Kidney tubule cell (primary cell): ENCODE data around the gene ANK2.
A peak's percentile ranks its signal among the peaks of the same experiment; 100 is the strongest.

Experiments
- DNase-seq: peaks from one replicate; pipeline ENCODE4 v3.0.0-alpha.2; 2018; ENCODE audit warnings: low spot score

ANK2 gene

GRCh38 chr4:113094802-113095201, 45.3 kb downstream of the ANK2 start:
- DNase-seq = peak; percentile 31

GRCh38 chr4:113101669-113102068, 52.2 kb downstream of the ANK2 start:
- peak; percentile 67 for DNase-seq

- DNase-seq = no peak
These were observed 54.1 kb downstream of the ANK2 start for GRCh38 chr4:113103556-113103955.

DNA sequence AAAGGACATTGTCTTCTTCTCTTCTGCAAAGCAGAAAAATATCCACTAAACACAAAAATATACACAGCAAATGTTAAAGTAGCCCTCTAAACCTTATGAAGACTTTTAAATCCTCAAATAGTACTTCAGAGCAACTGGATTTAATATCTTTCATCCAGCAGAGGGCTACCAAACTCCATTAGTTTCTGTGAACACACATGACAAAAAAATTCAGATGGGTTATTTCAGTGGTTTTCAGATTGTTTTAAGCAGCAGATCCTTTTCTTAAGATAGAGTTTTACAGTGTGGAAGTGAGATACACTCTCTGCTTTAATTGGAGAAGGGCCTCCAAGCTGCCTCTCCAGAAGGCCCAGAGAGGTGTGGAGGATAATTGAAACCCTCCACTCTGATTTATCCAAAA, 56.7 kb downstream of the ANK2 start:
- DNase-seq = peak; percentile 51

GRCh38 chr4:113109106-113109718, 59.8 kb downstream of the ANK2 start:
- DNase-seq = no peak

GRCh38 chr4:113112338-113112978, 63.0 kb downstream of the ANK2 start:
- DNase-seq = no peak

- DNase-seq = no peak
These were observed 63.7 kb downstream of the ANK2 start for GRCh38 chr4:113113151-113113550.

DNA sequence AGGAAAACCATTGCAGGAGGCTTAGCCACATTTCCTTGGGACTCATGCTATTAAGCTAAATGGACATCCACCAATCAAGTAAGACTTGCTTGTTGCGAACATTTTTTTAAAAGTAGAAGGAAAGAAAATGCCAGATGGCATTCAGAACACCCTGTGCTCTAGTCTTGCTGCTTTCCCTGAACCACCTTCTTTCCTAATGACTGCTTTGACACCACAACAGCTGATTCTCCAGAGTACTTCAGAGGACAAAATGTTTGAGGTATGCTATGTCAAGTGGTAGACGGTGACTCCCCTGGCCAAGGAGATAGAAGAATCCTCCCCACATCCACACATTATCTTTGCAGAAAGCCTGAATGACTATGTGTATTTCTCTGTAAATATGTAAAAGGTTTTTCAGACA, 65.4 kb downstream of the ANK2 start:
- DNase-seq = no peak

DNA sequence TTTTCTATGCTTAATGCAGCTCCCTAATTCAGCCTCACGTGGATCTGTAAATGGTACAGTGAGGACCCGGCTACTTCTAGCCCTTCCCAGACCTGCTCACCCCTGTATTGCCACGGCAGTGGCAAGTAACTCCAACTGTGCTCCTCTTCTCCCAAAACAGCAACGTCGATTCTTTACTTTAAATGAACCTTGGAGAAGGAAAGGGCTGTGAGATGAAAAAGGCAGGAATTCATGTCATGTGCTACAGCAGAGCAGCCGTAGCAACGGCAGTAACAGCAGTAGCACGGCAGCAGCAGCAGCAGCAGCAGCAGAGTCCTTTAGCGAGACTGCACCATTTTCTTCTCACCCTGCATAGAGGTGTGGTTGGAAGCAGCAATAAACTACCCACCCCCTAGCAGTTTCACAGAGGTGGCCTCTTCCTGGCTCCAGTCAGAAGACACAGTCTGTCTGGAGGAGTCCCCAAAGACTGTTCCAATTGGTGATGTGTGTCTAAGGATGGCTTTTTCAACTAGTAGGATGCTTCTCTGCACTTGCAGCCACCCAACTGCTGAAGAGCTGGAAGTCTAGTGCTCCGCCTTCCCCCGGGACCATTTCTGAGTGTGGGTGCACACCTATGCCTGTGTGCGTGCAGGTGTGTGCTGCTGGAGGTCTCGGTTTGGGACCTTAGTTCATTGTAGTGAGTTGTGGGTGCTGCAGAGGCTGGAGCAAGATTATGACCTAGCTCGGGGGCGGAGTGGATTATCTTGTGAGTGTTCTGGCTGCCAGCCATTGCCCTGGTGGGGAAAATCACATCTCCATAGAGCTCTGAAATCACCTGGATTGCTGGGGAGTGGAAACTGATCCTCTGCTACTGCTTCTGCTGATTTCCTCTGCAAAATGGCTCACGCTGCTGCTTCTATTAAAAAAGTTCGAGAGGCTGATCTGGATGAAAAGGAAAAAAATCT, 67.2 kb downstream of the ANK2 start:
- peak; percentile 51 for DNase-seq

GRCh38 chr4:113117358-113117702, 67.9 kb downstream of the ANK2 start:
- DNase-seq = no peak

DNA sequence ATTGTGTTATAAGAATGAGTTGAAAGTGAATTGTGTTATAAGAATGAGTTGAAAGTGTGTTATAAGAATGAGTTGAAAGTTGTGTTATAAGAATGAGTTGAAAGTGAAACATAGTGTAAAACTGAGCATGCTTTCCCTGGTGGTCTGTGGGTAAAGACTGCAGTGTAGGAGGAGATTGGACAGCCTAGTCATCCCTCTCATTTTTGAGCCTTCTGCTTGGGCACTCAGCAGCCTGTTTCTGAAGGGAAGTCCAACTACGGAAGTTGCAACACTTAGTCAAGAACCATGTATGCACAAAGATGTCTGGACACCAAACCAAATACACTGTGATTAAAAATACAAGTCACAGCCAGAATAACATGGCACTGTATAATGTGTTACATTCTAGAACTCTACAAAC, 72.6 kb downstream of the ANK2 start:
- DNase-seq = no peak

DNA sequence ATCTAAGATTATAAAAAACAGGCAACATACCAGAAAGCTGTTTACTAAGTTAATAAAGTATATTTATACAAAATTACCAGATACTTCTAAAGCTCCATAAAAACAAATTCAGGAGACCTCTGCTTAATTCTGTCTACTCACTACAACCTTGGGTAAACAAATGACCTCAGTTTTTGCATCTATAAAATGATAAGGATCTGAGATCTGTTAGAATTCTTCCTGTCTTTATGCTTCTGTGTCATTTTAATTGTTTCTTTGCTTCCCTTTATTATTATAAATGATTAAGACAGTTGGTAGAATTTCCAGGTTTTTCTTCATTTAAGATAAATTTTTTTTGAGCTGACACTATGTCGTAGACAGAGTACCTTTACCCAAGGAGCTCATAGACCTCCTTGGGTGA, 76.0 kb downstream of the ANK2 start:
- DNase-seq = no peak

GRCh38 chr4:113131136-113131535, 81.7 kb downstream of the ANK2 start:
- no peak for DNase-seq

DNA sequence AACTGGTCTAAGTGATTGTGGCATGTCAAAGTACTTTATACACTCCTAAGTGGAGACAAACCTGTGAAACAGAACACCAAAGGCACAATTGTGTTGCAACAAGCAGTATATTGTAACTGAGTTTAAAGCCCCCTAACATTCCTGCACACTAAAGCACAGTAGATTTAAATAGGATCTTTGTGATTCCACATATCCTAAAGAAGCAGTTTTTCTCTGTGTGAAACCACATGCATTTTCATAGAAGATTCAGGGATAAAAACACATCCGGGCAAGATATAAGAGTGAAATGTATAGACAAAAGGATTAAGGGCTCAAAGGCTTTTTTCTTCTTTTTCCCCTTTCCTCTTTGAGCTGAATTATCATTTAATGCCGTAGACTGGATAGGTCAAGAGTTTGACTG, 82.2 kb downstream of the ANK2 start:
- DNase-seq = no peak

- peak; percentile 82 for DNase-seq
These were observed 92.5 kb downstream of the ANK2 start for GRCh38 chr4:113141901-113142346.

DNA sequence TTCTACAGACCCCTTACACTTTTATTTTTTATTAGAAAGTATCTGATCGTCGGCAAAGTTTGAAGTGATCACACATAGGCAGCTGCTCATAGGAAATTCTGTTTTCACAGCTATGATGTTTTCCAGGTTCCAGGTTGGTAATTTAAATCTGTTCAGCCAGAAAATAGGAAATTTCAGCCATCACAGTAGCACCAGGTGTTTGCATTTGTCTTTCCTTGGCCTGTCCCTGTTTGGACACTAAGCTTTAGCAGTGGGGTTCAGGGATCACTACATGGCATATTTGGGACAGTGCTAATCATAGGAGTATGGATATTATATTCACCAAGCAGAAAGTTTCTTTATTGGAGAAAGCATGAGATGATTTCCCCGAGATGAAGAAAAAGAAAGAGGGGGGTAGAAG, 92.9 kb downstream of the ANK2 start:
- no peak for DNase-seq

- DNase-seq = no peak
These were observed 94.6 kb downstream of the ANK2 start for GRCh38 chr4:113144091-113144490.

DNA sequence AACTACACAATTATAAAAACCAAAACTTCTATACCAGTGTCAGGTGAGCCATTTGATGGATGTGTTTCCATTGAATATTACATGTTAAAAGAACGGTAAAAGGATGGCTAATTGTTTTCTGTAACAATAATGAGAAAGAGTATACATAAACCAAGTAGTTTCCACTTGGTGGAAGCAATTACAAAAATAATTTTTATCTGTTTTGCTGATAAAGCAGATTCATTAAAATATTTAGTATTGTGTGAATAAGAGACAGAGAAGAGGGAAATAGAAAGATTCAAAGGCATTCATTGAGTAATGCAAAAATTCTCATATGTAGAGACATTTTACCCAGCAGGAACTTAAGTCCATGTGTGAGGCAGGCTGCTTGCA, 95.7 kb downstream of the ANK2 start:
- no peak for DNase-seq

DNA sequence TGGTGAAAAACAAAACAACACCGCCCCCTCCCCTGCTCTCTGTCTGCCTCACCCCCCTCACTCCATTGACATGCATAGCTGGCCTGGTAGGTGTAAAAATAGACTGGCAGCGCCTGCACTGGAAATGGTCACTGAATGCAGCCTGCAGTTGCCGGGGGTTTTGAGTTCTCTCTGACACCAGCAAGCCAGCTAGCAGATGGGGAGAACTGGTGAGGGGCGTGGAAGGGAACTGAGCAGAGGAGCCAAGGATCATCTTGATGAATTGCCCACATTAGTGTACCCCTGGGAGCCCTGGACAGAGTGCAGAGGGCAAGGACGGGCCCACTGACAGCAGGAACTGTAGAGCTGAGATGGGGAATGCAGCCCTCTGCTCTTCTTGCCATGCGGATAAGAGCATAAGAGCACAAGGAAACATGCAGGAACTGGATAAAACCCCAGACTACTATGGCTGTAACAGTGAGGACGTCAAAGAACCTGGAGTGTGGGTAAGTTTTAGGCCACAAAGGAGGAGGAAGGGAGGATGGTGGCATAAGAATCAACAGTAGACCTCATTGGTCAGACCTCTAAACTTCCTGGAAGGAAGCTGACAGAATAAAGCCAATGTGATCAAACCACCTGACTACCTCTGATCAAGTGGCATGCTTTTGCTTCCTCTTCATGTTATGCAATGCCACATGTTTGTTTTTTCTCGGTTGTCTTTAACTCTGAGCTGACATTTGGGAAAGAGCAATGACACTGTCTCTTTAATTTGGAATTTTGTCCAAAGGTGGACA, 96.3 kb downstream of the ANK2 start:
- peak; percentile 59 for DNase-seq

DNA sequence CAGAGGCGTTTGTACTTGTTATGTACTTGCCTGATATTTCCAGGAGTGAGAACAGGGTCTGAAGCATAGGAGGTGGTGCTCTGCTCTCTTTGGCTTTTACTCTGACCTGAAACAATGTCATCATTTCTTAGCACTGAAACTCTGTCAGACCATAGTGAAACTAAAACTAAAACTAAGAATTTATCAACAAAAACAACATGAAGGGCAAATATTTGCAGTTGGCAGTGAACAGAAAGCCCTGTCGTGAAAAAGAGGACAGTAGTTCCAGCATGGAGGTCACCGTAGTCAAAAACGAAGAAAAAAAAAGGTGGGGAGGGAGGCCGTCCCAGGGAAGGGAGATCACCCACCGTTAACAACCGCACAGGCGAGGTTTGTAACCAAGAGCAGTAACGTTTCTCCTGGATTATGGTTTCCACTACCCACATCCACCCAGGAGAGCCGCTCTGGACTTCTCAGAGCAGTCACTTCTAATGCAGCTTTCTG, 97.5 kb downstream of the ANK2 start:
- peak; percentile 49 for DNase-seq

DNA sequence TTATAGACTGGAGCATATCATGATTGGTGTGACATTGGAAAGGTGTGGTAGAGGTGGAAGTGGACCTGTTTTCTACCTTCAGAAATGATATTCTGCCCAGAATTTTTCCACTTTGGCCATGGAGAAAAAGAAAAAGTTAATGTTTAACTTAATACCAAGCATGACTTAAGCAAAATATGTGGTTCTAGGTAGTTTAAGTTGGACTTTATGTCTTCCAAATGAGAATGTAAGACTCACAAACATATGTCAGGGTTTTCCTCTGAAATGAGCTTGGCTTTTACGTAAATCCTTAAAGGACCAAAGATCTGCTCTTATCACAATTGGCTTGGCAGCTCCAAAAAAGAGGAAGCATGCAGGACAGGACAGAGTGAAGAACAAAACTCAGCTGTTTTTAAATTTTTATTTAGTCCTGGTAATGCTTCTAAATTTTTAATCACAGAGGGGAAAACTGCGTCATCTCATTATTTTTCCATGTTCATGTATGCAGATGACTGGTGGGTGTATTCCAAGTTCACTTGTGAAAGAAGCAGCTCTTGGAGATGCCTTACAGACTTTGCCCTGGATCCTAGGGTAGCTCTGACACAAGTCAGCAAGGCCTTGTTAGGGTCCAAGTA, 98.2 kb downstream of the ANK2 start:
- DNase-seq = peak; percentile 30

DNA sequence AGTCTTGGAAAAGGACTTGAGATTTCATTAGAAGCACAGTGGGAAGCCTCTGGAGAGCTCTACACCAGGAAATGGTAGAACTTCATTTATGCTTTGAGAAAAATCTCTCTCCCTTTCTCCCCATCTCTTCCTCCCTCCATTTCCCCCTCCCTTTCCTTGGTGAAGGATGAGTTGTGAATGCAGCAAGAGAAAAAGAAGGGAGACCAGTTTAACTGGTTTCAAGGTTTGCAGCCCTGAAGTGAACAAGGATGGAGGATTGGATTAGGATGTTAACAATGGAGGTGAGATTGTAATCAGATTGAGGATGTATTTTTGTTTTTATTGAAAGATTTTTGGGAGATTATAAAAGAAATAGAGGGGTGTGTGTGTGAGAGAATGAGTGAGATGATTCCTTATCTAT, 99.5 kb downstream of the ANK2 start:
- DNase-seq = no peak
